GM12891 (cell line): ENCODE measurements around the gene GPR18.

Experiments used
- PAX5 ChIP-seq: IDR thresholded peaks from 2 replicates; pipeline ENCODE4 v1.6.1; 2011; ENCODE audit warnings: low read length, moderate library complexity, mild to moderate bottlenecking; ENCODE audit not compliant: insufficient read depth, severe bottlenecking
- POLR2A ChIP-seq: IDR thresholded peaks from 2 replicates; pipeline ENCODE4 v1.6.1; 2011; ENCODE audit warnings: low read depth, low read length, control low read depth
- POLR2AphosphoS5 ChIP-seq: IDR thresholded peaks from 2 replicates; pipeline ENCODE4 v1.6.1; 2011; ENCODE audit warnings: low read depth, low read length, control low read depth
- SPI1 ChIP-seq: IDR thresholded peaks from 2 replicates; pipeline ENCODE4 v1.6.1; 2011; ENCODE audit warnings: low read depth, low read length, control low read depth
- TAF1 ChIP-seq: IDR thresholded peaks from 2 replicates; pipeline ENCODE4 v1.6.1; 2011; ENCODE audit warnings: low read depth, low read length, control low read depth

DNA sequence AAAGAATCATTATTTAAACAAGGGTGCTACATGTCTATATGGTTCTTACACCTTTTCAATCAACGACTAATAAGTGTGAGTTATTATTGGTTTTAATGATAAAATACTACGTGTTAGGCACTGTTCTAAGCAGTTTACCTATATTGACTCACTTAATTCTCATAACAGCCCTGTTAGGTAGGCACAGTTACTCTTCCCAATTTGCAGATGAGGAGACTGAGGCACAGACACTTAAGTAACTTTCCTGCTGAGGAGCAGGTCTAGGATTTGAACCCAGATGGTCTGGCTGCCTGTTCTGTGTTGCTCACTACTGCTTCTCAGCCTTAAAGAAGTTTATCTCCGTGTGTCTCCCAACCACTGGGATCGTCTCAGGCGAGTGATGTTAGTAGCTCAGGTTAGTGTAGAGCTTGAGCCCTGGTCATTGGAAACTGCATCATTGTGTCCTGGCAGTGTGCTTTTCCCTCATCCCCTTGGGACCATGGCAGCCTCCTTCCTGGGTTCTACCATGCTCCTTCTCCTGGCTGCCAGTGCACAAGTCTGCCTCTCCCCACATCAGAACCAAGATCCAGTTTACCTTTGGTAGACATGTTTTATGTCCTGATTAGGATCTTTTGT lies 46.7 kb downstream of the GPR18 start:
- TF ChIP-seq TAF1 (no peak), POLR2A (no peak), POLR2AphosphoS5 (no peak), SPI1 (no peak), PAX5 (no peak)
